Measurements from ENCODE around the gene TPPP.
"Not testable (repeated sequence)": the region's sequence is repeated elsewhere in the genome, so short reads cannot be mapped to it uniquely, and the experiment has no call there.

DNA sequence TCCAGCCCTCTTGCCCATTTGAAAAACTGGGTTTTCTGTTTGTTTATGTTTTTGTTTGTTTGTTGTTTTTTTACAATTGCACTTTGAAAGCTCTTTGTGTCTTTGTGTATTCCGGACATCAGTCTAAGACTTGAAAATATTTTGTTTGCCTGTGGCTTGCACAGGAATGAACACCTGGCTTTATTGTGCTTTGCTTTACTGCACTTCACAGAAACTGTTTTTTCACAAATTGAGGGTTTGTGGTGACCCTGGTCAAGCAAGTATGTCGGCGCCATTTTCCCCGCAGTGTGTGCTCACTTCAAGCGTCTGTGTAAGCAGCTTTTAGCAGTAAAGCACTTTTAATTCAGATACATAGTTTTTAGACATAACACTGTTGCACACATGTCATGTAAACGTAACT is 49.1 kb upstream of the TPPP start:
- TF ChIP-seq EZH2 (IDR thresholded peaks at IDR 0.05; ENCODE audit: insufficient read depth, low read length) = not testable (repeated sequence)
- TF ChIP-seq, protein P1, sequence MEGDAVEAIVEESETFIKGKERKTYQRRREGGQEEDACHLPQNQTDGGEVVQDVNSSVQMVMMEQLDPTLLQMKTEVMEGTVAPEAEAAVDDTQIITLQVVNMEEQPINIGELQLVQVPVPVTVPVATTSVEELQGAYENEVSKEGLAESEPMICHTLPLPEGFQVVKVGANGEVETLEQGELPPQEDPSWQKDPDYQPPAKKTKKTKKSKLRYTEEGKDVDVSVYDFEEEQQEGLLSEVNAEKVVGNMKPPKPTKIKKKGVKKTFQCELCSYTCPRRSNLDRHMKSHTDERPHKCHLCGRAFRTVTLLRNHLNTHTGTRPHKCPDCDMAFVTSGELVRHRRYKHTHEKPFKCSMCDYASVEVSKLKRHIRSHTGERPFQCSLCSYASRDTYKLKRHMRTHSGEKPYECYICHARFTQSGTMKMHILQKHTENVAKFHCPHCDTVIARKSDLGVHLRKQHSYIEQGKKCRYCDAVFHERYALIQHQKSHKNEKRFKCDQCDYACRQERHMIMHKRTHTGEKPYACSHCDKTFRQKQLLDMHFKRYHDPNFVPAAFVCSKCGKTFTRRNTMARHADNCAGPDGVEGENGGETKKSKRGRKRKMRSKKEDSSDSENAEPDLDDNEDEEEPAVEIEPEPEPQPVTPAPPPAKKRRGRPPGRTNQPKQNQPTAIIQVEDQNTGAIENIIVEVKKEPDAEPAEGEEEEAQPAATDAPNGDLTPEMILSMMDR (IDR thresholded peaks at IDR 0.05; ENCODE audit: insufficient read depth, low read depth, low read length) = not testable (repeated sequence)

Measured in astrocyte (in vitro differentiated cells and primary cell).